NCI-H1105 (cell line): Measurements from ENCODE around the gene SMARCA4.
"Not testable (repeated sequence)": the region's sequence is repeated elsewhere in the genome, so short reads cannot be mapped to it uniquely, and the experiment has no call there.

ENCODE experiments used
- DNase-seq: peaks from one replicate; lab custom pipeline; 2025; lab: John Stamatoyannopoulos, UW

SMARCA4 gene

DNA sequence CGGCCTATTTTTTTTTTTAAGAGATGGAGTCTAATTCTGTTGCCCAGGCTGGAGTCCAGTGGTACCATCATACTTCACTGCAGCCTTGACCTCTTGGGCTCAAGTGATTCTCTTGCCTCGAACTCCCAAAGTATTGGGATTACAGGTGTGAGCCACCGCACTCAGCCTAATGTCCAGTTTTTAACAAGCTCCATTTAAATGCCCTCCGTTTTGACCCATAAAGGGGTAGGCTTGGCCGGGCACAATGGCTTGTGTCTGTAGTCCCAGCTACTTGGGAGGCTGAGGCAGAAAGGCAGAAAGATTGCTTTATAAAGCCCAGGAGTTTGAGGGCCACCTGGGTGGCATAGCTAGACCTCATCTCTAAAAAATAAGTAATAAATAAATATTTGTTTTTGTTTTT, 140.2 kb downstream of the SMARCA4 start:
- DNase-seq, result no peak

DNA sequence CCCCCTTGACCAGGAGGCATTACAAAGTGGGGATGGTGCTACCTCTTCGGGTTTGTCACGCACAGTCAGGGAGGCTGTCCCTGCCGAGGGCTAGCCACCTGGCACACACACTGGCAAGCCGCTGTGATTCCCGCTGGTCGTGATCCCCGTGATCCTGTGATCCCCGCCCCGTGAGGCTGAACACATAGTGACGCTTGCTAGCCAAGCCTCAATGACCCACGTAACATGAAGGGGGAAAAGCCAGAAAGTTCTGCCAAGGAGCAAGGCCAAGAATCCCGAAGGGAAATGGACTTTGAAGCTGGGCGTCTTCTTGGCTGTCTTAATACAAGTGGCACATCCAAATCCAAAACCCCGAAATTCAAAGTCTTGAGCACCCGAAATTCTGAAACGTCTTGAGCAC, 142.1 kb downstream of the SMARCA4 start:
- no peak for DNase-seq

DNA sequence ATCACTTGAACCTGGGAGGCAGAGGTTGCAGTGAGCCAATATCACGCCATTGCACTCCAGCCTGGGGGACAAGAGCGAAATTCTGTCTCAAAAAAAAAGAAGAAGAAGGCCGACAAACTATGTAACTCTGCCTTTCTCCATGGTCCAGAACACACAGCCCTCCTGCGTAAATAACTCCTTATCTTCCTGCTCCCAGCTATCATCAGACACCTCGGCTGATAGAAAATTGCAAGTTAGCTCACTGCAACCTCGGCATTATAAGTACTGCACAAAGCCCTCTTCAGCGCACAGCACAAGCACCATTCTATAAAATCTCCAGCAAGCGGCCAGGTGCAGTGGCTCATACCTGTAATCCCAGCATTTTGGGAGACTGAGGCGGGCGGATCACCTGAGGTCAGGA, 142.8 kb downstream of the SMARCA4 start:
- not testable (repeated sequence) for DNase-seq

DNA sequence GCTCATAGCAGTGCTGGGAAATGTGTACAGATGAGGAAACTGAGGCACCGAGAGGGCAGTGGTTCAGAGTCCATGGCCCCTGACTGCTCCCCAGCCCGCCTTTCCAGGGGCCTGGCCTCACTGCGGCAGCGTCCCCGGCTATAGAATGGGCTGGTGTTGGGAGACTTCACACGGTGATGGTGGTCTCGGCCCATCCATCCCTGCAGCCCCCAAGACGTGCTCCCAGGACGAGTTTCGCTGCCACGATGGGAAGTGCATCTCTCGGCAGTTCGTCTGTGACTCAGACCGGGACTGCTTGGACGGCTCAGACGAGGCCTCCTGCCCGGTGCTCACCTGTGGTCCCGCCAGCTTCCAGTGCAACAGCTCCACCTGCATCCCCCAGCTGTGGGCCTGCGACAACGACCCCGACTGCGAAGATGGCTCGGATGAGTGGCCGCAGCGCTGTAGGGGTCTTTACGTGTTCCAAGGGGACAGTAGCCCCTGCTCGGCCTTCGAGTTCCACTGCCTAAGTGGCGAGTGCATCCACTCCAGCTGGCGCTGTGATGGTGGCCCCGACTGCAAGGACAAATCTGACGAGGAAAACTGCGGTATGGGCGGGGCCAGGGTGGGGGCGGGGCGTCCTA, 144.3 kb downstream of the SMARCA4 start:
- DNase-seq, result no peak

DNA sequence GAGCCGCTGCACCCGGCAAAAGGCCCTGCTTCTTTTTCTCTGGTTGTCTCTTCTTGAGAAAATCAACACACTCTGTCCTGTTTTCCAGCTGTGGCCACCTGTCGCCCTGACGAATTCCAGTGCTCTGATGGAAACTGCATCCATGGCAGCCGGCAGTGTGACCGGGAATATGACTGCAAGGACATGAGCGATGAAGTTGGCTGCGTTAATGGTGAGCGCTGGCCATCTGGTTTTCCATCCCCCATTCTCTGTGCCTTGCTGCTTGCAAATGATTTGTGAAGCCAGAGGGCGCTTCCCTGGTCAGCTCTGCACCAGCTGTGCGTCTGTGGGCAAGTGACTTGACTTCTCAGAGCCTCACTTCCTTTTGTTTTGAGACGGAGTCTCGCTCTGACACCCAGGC, 145.6 kb downstream of the SMARCA4 start:
- DNase-seq, result no peak

DNA sequence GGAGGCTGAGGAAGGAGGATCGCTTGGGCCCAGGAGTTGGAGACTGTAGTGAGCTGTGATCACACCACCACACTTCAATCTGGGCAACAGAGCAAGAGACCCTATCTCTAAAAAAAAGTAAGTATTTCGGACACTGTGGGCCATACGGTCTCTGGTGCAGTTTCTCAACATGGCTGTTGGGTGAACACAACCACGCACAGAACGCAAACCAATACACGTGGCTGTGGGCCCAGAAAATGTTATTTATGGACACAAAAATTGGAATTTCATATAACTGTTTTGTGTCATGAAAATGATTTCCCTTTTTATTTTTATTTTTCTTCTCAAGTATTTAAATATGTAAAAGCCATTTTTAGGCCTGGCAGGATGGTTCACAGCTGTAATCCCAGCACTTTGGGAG, 147.9 kb downstream of the SMARCA4 start:
- no peak for DNase-seq

DNA sequence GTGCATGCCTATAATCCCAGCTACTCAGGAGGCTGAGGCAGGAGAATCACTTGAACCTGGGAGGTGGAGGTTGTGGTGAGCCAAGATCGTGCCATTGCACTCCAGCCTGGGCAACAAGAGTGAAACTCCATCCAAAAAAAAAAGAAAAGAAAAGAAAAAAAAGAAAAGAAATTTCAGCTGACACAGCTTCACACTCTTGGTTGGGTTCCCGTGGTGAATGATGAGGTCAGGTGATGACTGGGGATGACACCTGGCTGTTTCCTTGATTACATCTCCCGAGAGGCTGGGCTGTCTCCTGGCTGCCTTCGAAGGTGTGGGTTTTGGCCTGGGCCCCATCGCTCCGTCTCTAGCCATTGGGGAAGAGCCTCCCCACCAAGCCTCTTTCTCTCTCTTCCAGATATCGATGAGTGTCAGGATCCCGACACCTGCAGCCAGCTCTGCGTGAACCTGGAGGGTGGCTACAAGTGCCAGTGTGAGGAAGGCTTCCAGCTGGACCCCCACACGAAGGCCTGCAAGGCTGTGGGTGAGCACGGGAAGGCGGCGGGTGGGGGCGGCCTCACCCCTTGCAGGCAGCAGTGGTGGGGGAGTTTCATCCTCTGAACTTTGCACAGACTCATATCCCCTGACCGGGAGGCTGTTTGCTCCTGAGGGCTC, 150.4 kb downstream of the SMARCA4 start:
- DNase-seq, result no peak

DNA sequence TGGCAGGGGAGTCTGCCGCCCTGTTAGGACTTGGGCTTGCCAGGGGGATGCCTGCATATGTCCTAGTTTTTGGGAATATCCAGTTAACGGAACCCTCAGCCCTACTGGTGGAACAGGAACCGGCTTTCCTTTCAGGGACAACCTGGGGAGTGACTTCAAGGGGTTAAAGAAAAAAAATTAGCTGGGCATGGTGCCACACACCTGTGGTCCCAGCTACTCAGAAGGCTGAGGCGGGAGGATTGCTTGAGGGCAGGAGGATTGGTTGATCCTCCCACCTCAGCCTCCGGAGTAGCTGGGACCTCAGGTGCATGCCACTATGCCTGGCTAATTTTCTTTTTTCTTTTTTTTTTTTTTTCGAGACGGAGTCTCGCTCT, 150.9 kb downstream of the SMARCA4 start:
- DNase-seq, result no peak
